Activated CD8-positive, alpha-beta T cell treated with anti-CD3 and anti-CD28 coated beads for 36 hours (primary cell): Measurements from ENCODE around the gene PTGES2. TPM values are rescaled to one million over a fixed set of nuclear protein-coding genes. Genes with fewer than 3 reads are reported as not detected.

Experiments
- ATAC-seq: fragments of 200-7000 bp; cut with Tn5 transposase; one replicate; pipeline ENCODE4 v1.10.0; 2021; ENCODE audit warnings: mild to moderate bottlenecking, moderate library complexity
- CTCF ChIA-PET: fragments of 350-600 bp; sonication (Branson Sonifier 250); formaldehyde crosslinking; loops from one replicate; lab custom pipeline; 2021; ENCODE audit warnings: antibody characterized with exemption; lab: Charles Lee
- POLR2A ChIA-PET: fragments of 350-600 bp; sonication (Branson Sonifier 250); formaldehyde crosslinking; loops from one replicate; lab custom pipeline; 2021; ENCODE audit warnings: antibody characterized with exemption; lab: Charles Lee
- DNase-seq: peaks from one replicate; pipeline ENCODE4 v3.0.0-alpha.2; 2020
- H3K27ac Mint-ChIP-seq: one replicate; pipeline ENCODE4 v1.8.0; 2021; ENCODE audit warnings: mild to moderate bottlenecking, mixed read lengths
- H3K27me3 Mint-ChIP-seq: one replicate; pipeline ENCODE4 v1.8.0; 2021; ENCODE audit warnings: mixed read lengths
- H3K36me3 Mint-ChIP-seq: one replicate; pipeline ENCODE4 v1.8.0; 2021; ENCODE audit warnings: low read depth, mixed read lengths
- H3K4me1 Mint-ChIP-seq: one replicate; pipeline ENCODE4 v1.8.0; 2021; ENCODE audit warnings: low read depth, mixed read lengths
- H3K4me3 Mint-ChIP-seq: one replicate; pipeline ENCODE4 v1.8.0; 2021; ENCODE audit warnings: mild to moderate bottlenecking, moderate library complexity, mixed read lengths
- H3K9me3 Mint-ChIP-seq: one replicate; pipeline ENCODE4 v1.8.0; 2021; ENCODE audit warnings: mixed read lengths
- intact Hi-C: fragments of 100-400 bp; cut with micrococcal nuclease; formaldehyde crosslinking; loops from one replicate; pipeline ENCODE4 v1.10.0; 2022
- total RNA-seq, 2 experiments: library from RNA; stranded (reverse); gene quantifications; one replicate each; pipeline ENCODE4 v1.2.3, GENCODE V29; 2021
- TF ChIP-seq, protein P1 (sequence below): fragments of 200-600 bp; IDR thresholded peaks from one replicate; pipeline ENCODE4 v1.8.0; 2022; ENCODE audit warnings: antibody characterized with exemption, mild to moderate bottlenecking

The PTGES2 gene
- total RNA-seq, 2 experiments from 2014 or later = 40.8 to 49.5 TPM

DNA sequence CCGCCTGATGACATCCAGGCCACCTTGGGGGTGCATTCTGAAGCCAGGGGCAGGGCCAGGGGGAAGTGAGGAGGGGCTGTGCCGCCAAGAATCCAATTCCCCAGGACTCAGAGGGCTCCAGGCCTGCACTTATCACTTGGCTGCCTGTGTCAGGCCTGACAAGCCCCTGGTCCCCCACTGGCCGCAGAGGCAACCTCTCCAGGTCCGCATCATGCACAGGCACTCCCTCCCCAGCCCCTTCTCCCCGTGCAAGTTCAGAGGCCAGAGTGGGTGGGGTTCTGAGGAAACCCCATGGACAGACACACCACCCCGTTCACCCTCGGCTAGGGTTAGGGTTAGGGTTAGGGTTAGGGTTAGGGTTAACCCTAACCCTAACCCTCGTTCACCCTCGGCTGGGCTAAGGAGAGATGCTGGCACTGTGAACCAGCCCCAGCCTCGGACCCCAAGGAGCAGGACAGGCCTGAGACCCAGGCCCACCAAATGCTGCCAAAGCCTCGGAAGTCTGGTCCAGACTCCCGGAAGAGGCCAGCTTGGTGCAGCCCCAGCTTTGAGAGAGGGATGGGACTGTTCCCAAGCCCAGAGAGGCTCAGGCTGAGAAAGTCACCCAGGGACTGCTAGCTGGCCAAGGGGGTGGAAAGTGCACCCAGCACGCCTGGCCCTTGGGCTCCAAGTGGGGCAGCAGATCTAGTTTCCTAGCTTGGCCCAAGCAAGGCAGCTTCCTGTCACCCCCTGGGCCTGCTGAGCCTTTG lies 26.6 kb upstream of the PTGES2 start:
- ChIA-PET CTCF (no interaction called here), POLR2A (no interaction called here)
- TF ChIP-seq, protein P1, sequence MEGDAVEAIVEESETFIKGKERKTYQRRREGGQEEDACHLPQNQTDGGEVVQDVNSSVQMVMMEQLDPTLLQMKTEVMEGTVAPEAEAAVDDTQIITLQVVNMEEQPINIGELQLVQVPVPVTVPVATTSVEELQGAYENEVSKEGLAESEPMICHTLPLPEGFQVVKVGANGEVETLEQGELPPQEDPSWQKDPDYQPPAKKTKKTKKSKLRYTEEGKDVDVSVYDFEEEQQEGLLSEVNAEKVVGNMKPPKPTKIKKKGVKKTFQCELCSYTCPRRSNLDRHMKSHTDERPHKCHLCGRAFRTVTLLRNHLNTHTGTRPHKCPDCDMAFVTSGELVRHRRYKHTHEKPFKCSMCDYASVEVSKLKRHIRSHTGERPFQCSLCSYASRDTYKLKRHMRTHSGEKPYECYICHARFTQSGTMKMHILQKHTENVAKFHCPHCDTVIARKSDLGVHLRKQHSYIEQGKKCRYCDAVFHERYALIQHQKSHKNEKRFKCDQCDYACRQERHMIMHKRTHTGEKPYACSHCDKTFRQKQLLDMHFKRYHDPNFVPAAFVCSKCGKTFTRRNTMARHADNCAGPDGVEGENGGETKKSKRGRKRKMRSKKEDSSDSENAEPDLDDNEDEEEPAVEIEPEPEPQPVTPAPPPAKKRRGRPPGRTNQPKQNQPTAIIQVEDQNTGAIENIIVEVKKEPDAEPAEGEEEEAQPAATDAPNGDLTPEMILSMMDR = no peak
- no peaks in the 10 kb centered on the region for H3K9me3 Mint-ChIP-seq
- intact Hi-C loops = no loop called here
- no peaks in the 10 kb centered on the region for H3K36me3 Mint-ChIP-seq
- no peak overlapping the region for H3K27ac Mint-ChIP-seq
- no peak for DNase-seq
- H3K27me3 Mint-ChIP-seq = no peaks in the 10 kb centered on the region
- no peaks in the 10 kb centered on the region for H3K4me1 Mint-ChIP-seq
- ATAC-seq = no peak
- H3K4me3 Mint-ChIP-seq = no peak overlapping the region

DNA sequence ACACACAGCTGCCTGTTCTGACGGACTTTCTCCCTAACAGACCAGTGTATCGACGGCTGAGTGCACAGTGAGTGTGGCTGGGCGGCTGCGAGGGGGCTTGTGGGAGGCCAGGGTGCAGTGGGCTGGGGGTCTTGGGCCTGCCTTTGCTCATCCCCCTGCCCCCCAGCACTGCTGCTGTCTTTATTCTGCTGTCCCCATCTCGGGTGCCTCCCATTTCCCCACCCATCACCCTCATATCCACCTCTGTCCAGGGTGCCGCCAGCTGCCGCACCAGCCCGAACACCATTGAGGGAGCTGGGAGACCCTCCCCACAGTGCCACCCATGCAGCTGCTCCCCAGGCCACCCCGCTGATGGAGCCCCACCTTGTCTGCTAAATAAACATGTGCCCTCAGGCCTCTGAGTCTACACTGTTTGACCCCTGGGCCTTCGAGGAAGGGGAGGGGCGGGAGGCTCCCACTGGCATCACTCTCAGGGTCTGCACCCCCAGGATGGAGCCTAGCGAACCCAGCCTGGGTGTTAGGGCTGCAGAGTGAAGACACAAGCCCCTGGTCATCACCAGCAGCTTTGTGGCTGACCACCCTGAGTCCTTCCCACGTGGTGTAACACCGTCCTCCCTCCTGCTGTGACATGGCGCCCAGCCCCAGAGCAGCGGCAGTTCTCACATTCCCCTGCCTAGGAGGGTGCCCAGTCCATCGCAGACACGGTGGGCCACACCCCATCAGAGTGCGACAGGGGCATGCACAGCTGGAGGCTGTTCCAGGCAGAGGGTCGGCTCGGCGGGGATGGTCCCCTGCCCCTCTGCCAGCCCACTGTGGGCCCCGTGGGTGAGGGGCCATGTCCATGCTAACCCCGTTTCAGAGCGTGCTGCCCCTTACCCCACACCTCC lies 25.8 kb upstream of the PTGES2 start:
- Mint-ChIP-seq H3K27me3 (no peaks in the 10 kb centered on the region), H3K27ac (no peak overlapping the region), H3K4me3 (no peak overlapping the region), H3K36me3 (no peaks in the 10 kb centered on the region), H3K9me3 (no peaks in the 10 kb centered on the region), H3K4me1 (no peaks in the 10 kb centered on the region)
- intact Hi-C loops = no loop called here
- ChIA-PET POLR2A (no interaction called here), CTCF (no interaction called here)
- TF ChIP-seq, protein P1 = no peak
- DNase-seq (no peak), ATAC-seq (no peak)

DNA sequence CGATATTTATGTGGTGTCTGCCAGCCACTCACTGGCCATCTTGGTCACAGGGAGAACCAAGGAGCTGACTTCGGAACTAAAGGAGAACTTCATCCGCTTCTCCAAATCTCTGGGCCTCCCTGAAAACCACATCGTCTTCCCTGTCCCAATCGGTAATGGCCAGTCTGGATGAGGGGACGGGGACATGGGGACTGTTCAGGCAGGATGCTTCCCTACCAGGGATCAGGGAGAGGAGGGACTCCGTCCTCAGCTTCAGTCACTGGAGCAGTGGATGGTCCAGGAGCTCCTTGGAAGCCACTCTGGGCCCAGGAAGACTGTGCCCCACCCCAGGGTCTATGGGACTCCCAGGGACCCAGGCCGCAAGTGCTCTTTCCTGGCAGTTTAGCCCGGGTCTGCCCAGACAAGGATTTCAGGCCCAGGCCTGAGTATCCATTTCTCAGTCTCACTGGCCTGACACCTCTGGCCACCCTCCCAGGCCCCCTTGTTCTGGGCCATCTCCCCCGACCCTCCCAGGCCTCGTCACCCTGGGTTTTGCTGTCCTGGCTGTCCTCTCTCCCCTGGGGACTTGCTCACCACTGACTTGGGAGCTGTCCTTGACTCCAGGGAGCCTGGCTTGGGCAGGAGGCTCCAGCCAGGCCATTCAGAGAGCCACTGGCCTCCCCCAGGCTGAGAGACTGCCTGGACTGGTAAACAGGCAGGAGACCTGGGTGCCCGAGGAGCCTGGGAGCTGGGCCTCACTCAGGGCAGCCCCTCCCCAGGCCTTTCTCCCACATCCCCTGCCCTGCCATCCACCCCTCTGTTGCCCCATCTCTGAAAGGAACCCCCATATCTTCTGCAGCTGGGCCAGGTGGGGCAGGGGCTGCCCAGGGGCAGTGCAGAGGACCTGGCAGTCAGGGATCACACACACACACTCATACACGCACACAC lies 24.9 kb upstream of the PTGES2 start:
- TF ChIP-seq, protein P1 = no peak
- Mint-ChIP-seq H3K36me3 (no peaks in the 10 kb centered on the region), H3K4me3 (no peak overlapping the region), H3K9me3 (no peaks in the 10 kb centered on the region), H3K27me3 (no peaks in the 10 kb centered on the region), H3K4me1 (no peaks in the 10 kb centered on the region), H3K27ac (no peak overlapping the region)
- DNase-seq (no peak), ATAC-seq (no peak)
- intact Hi-C loops = no loop called here
- ChIA-PET CTCF (no interaction called here), POLR2A (no interaction called here)

DNA sequence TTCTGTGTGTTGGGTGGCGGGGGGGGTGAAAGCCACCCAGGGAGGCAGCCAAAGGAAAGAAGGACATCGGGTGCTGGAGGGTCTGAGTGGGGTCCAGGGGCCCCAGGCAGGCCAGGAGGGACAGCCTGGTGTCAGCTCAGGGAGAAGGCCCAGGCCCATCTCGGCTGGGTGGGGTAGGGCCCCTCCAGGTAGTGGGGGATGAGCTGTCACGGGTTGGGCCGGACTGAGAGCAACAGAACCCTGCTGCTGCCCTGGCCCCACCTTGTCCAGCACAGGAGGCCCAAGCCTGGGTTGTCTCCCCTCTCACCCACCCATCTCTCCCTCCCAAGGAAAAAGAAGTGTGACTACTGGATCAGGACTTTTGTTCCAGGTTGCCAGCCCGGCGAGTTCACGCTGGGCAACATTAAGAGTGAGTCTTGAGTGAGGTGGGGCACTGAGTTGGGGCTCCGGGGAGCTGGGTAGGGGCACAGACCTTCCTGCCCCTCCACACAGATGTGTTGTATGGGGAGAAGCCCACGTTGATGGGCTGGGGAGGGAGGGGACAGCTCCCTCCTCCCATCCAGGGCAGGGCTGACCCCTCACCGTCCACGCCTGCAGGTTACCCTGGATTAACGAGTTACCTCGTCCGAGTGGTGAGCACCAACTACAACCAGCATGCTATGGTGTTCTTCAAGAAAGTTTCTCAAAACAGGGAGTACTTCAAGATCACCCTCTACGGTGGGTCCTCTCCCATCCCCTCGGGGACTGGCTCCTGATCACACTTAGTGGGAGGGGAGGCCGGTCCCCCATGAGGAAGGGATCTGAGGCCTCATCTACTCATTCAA lies 24.0 kb upstream of the PTGES2 start:
- TF ChIP-seq, protein P1 = no peak
- CTCF ChIA-PET = interaction anchor here (0.9 to 1.1 kb wide), 2 partner anchors 23 to 38 kb away, joined by 3 read pairs; no protein-coding TSS in a partner anchor
- POLR2A ChIA-PET = no interaction called here
- ATAC-seq (no peak), DNase-seq (no peak)
- Mint-ChIP-seq H3K27me3 (no peaks in the 10 kb centered on the region), H3K9me3 (no peaks in the 10 kb centered on the region), H3K36me3 (no peaks in the 10 kb centered on the region), H3K4me3 (no peak overlapping the region), H3K4me1 (no peaks in the 10 kb centered on the region), H3K27ac (no peak overlapping the region)
- intact Hi-C loops = no loop called here
